GM21360 (cell line): ENCODE results near the gene APBA2.
"Not testable (repeated sequence)": the region's sequence is repeated elsewhere in the genome, so short reads cannot be mapped to it uniquely, and the experiment has no call there.

ENCODE experiments used
- ATAC-seq: cut with Tn5 transposase; IDR thresholded peaks from one replicate; pipeline ENCODE4 v1.9.1; 2021; ENCODE audit warnings: mild to moderate bottlenecking, moderate library complexity; ENCODE audit not compliant: unreplicated experiment

Gene APBA2

DNA sequence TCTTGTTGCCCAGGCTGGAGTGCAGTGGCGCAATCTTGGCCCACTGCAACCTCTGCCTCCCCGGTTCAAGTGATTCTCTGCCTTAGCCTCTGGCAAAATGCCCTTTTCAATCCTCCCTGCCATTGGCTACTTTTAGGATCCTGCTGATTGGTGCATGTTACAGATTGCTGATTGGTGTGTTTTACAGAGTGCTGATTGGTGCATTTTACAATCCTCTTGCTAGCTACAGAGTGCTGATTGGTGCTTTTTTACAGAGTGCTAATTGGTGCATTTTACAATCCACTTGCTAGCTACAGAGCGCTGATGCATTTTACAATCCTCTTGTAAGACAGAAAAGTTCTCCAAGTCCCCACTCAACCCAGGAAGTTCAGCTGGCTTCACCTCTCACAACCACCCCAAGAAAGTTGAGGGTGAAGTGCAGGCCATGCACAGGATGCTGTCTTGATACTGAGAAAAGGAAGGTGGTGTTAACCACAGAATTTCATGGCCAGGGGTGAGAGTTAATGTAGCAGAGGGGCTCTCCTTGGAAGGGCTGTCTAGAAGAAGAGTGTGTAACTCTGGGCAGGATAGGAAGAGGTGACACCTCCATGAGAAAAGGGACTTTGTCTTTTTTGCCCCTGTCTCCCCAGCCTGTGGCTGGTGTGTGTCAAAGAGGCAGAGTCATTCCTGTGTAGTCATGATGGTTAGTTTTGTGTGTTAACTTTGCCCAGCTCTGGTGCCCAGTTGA, 145.9 kb downstream of the APBA2 start:
- ATAC-seq = no peak

DNA sequence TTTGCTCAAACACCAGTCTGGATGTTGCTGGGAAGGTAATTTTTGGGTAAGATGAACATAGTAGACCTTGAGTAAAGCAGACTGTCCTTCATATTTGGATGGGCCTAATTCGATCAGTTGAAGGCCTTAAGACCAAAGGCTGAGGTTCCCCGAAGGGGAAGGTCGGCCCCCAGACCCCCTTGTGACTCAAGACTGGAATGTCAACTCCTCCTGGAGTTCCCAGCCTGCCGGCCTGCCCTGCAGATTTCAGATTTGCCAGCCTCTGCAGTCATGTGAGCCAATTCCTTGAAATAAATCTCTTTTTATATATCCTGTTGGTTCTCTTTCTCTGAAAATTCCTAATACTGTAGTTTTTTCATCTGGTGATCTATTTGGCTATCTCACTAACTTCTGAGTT, 146.5 kb downstream of the APBA2 start:
- ATAC-seq = no peak

DNA sequence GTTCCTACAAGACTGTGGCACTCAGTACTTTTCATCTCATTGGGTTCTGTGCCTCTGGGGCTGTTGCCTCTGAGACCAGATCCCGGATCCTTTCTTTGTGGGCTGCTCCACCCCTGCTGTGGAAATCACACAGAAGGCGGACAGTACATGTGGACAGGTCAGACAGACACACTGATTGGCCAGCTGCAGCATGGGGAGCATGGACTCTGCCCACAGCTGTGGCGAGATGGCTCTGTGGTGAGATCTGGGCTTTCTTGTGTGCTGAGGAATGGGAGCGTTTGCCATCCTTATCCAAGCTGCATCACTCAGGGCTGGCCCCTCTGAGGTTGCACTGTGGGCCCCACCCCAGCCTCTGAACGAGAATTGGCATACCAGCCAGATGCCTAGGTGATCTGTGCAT, 147.0 kb downstream of the APBA2 start:
- no peak for ATAC-seq

DNA sequence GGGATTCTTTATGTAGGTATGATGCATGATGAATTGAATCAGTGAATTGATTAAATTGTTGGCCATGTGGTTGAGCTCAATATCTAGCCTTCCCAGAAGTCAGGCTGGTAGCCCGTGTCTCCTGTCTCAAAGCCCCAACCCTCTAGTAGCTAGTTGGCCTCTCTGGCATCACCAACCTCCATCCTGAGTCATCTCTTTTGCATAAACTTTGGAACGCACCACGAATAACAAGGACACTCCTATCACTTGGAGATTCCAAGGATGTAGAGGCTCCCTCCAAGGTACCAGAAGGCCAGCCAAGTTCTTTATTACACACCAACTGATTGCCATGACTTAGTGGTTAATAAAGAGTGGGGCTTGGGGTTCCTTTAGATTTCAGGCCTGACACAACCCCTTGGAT, 148.4 kb downstream of the APBA2 start:
- ATAC-seq = no peak

DNA sequence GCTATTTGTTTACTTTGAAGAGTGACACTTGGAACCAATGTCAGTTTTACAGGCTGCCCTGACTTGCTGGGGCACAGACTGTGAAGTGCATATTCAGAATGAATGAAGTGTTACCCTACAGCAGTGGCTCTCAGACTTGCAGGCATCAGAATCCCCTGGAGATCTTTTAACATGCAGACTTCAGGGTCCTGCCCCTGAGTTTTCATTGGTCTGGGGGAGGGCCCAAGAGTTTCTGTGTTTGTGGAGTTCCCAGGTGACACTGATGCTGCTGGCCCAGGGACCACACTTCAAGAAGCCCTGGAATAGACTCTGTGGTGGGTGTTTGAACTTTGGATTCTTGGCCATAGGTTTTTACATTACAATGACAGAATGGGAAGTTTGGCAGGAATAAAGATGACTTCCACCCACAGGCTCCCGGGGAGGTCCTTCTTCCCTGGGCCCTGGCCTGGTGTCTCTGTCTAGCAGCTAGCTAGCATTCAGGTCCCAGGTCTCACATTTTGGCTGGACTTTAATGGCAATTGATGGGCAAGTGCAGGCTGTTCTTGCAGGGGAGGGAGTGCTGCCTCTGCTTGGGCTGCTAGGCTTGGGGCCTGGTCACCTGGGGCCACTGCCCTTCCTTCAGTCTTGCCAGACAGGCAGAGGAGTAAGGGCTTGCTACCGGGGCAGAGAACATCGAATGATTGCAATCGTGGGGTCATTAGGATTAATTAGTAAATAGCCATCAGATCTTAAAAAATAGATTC, 149.0 kb downstream of the APBA2 start:
- no peak for ATAC-seq

DNA sequence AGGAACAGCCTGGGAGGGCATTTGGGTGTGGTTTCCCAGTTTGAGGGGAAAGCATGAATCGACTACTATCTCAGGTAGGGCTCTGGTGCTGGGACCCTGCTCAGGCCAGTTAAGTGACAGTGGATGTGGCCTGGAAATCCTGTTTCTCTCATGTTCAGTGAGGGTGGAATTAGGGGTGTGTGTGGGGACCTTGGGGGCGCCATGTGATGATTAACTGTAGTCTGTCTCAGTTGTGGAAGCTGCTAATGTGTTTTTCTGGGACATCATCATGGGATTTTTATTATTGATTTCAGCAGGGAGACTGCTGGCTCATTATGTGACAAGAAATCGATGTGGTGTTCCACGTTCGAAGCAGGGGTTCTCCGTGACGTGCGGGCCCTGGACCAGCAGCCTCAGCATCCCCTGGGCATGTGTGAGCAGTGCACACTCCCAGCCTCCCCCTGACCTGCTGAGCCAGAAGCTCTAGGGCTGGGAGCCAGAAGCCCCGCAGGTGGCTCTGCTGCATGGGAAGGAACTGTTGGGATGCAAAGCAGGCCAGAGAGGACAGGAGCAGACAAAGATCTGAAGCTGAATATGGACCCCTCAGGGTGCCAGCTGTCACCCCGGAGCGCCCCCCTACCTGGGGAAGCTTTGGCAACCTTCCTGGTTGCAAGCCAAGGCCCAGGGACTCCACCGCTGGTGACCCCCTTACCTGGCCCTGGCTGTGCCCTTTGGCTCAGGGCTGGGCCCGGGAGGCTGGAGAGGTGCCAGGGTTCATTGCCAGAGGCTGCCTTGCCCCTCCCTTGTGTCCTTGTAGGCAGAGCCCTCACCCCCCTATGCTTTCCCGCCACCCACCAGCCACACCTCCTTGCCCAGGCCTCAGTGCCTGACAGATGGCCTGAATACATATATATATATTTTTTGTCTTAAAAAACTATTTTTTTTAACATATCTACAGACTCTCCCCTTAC, 149.8 kb downstream of the APBA2 start:
- no peak for ATAC-seq

DNA sequence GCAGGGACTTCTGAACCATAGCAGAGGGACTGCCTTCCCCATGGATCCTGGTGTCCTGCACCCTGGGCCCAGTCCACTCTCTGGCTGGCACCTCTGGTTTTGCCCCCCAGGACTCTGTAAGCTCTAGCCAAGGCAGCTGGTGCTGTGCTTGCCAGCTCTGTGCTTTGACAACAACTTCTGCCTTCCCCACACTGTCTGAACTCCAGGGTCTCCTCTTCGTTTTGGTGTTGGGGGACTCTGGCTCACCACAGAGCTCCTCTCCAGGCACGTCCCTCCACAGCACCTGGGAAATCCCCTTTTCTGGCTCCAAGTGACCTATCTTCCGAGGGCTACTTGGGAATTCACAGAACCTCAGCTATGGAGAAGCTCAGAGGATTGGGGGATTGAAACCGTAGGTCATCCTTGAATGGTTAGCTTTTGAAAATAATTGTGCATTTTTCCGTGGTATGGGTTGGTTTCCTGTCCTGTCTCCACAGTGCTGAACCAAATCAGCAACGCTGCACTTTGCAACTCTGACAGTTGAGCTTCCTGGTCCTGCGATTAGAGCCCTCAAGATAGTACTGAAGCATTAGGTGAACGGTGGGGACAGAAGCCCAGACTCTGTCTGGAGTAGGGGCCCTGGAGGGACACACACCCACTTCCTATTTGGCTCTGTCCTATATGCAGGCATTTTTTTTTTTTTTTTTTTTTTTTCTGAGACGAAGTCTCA, 152.4 kb downstream of the APBA2 start:
- ATAC-seq = no peak

DNA sequence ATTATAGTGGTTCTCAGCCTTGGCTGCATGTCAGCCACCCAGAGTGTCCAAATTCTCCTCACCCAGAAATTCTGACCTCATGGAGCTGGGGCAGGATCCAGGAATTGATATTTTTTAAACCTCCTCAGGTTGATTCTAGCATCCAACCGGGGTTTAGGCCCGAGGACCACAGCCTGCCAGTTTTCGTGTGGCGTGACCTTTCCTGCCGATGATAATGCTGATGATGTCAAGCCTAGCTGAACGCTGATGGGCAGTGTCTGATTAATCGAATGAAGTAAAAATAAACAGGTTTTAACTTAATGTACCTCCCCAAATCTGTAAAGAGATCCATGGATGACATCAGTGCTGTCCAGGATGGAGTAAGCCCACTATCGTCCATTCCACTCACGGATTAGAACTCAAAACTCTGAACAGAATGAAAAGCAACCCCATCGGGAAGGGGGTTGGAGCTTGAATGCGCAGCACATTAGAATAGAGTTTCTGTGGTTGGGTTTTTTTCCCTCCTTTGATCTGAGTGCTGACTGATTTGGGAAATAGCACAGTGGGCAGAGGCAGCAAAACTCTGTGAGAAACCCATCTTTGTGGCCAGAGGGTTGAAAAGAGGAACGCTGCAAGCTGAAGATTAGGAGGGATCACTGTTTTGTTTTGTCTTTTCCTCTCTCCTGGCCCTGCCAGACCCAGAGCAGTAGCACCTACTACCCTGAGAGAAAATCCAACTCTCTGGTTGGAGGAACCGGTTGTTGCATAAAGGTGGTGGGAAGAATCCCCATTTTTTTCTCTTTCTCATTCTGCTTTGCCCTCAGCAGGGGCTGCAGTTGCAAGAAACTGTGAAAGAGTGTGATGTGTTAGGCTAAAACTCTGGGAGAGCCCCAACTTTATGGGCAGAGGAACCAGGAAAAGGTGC, 153.9 kb downstream of the APBA2 start:
- no peak for ATAC-seq

DNA sequence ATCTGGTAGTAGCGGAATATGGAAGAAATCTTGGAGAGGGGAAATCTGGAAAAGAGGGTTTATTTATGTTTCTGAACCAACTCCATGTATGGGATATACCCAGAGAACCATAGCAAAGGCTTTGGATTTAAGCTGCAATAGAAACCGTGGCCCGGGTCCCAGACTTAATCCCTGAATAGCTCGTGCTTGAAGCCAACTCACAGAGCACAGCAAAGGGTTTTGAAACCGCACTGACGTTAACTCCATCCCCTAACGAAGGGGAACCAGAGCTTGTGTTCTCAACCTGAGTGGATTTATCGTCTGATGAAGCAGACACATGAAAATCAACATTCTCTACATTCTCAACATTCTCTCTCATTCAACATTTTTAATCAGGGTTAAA, 154.6 kb downstream of the APBA2 start:
- ATAC-seq = no peak

DNA sequence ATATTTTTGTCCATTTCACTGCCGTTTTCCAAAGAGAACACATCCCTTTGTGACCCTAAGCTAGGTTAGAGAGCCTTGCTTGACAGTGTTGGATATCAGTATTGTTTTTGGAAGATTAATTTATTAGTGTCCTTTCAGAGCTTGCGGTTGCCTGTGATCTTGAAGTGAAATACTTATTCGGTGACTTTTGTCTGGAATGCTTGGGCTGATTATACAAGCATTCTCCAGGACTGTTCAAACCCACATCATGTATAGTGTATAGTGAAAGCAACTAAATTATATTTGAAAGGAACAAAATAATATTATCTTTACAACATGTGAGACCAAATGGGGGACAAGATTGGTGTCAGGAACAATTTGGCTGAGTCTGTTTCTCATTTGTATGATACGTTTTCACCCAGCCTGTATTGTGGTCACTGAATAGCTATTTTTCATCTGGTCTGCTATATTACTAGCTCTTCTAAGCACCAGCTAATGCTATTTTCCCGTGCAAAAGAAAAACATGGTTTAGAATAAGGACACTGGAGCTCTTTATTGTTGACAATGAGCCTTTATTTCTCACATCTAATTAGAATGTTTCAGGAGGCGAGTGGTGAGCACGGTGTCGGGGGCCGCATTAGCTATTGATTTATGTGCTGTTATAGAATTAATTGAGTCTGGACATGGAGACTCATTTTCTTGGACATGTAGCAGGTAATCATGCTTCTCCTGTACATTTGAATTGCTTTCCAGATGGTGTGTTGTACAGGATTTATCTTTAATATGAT, 158.1 kb downstream of the APBA2 start:
- ATAC-seq = no peak

DNA sequence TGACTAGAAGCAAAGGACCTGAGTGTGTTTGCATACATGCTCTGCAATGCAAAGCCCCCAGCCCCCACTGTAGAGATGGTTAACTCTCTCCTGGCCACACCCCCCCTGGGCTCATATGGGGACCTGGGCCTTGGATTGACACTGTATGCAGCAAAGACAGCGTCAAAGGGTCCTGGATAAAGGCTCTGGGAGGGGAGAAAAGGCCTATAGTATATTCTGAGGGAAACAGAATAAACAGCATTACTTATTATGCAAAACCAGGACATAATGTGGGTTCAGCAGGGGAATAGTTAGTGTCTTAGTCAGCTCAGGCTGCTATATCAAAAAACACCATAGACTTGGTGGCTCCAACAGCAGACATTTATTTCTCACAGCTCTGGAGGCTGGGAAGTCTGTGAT, 158.7 kb downstream of the APBA2 start:
- ATAC-seq = no peak

DNA sequence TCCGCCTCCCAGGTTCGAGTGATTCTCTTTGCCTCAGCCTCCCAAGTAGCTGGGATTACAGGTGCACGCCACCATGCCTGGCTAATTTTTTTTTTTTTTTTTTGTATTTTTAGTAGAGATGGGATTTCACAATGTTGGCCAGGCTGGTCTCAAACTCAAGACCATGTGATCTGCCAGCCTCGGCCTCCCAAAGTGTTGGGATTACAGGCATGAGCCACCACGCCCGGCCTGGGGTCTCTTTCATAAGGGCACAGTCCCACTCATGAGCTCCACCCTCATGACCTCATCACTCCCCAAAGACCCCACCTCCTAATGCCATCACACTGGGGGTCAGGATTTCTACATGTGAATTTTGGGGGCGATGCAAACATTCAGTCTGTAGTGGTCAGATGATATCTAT, 159.4 kb downstream of the APBA2 start:
- not testable (repeated sequence) for ATAC-seq

DNA sequence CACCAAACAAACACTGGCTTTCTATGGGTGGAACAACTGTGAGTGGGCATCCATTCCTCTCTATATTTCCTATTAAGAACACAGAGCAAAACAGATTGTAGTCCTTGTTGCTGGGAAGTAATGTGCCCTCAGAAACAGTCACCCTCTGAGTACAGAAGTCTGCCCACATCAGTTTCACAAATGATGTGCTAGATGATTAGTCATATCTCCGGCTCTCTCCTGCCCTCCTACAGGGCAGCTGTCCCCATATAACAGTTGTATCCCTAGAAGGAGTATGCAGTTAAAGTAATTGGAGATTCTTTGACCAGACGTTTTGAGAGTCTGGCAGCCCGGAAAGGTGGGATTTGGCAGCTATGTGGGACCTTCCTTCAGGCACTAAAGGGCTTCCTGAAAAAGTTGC, 159.9 kb downstream of the APBA2 start:
- ATAC-seq = no peak

DNA sequence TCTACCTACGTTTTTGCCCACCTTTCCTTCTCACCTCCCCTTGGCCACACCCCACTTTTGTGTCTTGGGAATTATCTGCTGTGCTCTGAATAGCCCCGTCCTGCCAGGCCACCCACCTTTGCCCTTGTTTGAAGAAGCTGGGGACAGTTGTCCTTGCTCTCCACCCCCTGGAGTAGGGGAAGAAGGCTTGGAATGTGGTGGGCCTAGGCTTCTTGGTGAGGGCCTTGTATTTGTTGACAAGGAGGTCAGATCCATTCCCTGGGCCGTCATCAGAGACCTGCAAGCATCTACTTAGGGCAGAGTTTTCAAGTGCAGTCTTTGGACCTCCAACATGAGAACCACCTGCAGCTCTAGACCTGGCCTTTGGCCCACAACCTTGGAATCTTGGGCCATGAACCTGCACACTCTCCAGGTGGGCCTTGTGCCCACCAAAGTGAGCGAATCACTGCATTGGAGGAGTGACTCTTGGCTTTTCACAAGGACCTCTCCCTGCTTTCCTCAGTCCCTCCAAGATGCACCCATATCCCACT, 160.6 kb downstream of the APBA2 start:
- ATAC-seq = no peak

DNA sequence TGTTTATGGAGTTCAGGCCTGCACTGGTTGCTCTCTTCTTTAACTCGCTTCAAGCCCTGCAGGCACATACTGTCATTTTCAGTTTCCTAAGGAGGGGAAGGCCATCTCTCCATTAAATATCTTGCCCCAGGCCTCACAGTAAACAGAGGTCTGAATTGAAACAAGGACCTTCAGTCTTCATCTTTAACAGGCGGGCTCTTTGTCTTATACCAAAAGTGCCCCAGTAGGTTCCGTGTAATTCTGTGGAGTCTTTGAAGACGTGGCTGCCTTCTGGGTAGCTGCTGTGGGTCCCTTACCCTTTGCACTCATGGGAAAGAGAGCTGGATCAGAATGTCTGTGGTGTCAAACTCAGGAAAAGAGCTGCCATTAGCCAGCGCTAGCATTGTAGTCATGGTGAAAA, 161.2 kb downstream of the APBA2 start:
- ATAC-seq = no peak

DNA sequence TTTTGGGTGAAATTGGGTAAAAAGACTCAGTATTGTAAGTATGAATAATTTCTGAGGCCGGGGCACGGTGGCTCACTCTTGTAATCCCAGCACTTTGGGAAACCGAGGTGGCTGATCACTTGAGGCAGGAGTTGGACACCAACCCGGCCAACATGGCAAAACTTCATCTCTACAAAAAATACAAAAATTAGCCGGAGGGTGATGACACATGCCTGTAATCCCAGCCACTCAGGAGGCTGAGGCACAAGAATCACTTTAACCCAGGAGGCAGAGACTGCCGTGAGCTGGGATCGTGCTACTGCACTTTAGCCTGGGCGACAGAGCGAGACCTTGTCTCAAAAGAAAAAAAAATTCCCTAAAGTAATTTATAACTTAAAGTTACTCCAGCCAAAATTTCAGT, 162.2 kb downstream of the APBA2 start:
- no peak for ATAC-seq

DNA sequence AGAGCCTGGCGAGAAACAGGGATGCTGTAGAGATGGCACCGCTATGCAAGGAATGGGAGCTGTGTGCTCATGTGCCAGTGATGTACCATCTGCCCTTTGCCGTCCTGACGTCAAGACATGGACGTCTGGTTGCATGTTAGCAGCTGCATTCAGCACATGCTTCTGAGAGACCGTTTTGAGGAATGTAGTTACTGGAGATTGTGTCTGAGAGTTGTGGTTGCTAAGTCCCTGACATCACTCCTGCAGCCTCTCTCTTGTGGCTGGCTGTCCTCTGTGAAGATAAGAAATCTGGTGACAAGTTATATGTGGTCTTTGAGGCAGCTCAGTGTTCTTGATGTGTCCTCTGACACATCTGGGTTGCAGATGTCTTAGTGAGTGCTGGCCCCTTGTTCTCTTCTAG, 165.1 kb downstream of the APBA2 start:
- ATAC-seq = no peak

DNA sequence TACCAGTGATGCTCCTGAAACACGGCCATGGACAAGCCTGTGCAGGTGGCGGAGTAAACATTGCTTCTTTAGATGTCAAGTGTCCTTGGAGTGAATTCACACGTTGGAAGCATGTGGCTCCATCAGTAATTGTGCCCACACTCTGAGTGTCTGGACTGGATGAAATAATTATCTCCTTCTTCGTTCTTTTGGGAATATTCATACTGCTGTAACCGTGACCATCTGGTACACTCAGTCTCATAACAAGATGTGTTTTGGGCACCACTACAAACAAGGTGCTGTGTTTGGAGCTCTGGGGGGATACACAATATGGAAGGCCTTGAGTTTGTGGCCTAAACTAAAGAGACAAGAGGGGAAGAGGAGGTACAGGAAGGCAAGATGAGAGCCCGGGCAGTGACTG, 165.6 kb downstream of the APBA2 start:
- ATAC-seq = no peak

DNA sequence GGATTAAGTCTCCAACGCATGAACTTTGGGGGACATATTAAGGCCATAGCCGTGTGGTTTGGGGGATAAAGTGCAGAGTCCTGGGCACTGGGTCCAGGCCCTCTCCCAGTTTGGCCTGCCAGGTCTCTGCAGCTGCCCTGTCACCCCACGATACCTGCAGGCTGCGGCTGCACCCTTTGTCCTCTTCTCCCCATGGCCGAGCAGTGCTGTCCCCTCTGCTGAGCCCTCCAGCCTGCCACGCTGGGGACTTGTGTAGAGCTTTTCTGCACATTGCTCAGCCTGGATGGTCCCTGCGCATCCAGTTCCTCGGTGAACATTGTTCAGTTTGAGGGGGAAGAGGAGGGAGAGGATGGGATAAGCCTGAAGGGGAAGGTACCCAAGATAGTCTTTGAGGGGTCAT, 167.2 kb downstream of the APBA2 start:
- ATAC-seq = no peak
